Body of pancreas (tissue), 4 donors: ENCODE results near the gene KCNF1. TPM values are rescaled to one million over a fixed set of nuclear protein-coding genes. Genes with fewer than 3 reads are reported as not detected.

Experiments used
- ATAC-seq: fragments of 150-250 bp; one replicate; pipeline ENCODE4 v1.9.1; 2016
- DNase-seq, 4 donors: peaks; one replicate each; pipeline ENCODE4 v3.0.0-alpha.2; 2019
- H3K27ac ChIP-seq, 4 donors: fragments of 200-600 bp; sonication (generic); 1 replicate in 3 of 4; 2 replicates in 1 of 4; pipeline versions ENCODE4 v1.5.1 to v1.6.1; 2016 to 2019; ENCODE audit warnings: mild to moderate bottlenecking in 1 of 4, mixed read lengths in 1 of 4, moderate library complexity in 1 of 4
- H3K27me3 ChIP-seq, 2 donors: fragments of 200-600 bp; sonication (generic); one replicate each; pipeline ENCODE4 v1.6.0; 2016; ENCODE audit warnings: mild to moderate bottlenecking in 1 of 2
- H3K36me3 ChIP-seq, 2 donors: fragments of 200-600 bp; sonication (generic); replicated peaks in 1 of 2; 2 replicates each; pipeline ENCODE4 v1.5.1; 2016; ENCODE audit warnings: low read depth in 2 of 2; ENCODE audit not compliant: insufficient read depth in 1 of 2
- H3K4me1 ChIP-seq: fragments of 200-600 bp; sonication (generic); one replicate; pipeline ENCODE4 v1.6.0; 2016
- H3K4me3 ChIP-seq, 2 donors: fragments of 200-600 bp; sonication (generic); 1 replicate in 1 of 2; 2 replicates in 1 of 2; pipeline ENCODE4 v1.5.1; 2016 to 2019
- H3K9me3 ChIP-seq, 3 donors: fragments of 200-600 bp; sonication (generic); 1 replicate in 2 of 3; 2 replicates in 1 of 3; pipeline ENCODE4 v1.5.1; 2016
- POLR2A ChIP-seq, 3 donors: fragments of 450-650 bp; IDR thresholded peaks; one replicate each; pipeline ENCODE4 v1.6.1; 2016; ENCODE audit warnings: antibody characterized with exemption in 3 of 3, mild to moderate bottlenecking in 2 of 3
- WGBS, 2 donors: methylation state at CpG; one replicate each; pipeline ENCODE4 v1.1.5; 2017; 5-methylcytosine and 5-hydroxymethylcytosine counted together
- intact Hi-C: fragments of 100-400 bp; cut with DNase I; formaldehyde crosslinking; loops from one replicate; pipeline ENCODE4 v1.15.1; 2023
- total RNA-seq, 2 donors: library from RNA; depleted of rRNA; stranded (reverse); fragments of >200 nt; gene quantifications; one replicate each; pipeline ENCODE4 v1.1.0, GENCODE V29; 2016
- TF ChIP-seq, protein P1 (sequence below), 7 experiments: fragments of 450-650 bp in 4 of 7; fragments of 200-600 bp in 3 of 7; sonication (generic) in 3 of 7; IDR thresholded peaks; one replicate each; pipeline ENCODE4 v1.5.1; 2016 to 2019; ENCODE audit warnings: antibody characterized with exemption in 7 of 7

Gene KCNF1
- total RNA-seq, 2 donors from 2014 or later, result 5.3 TPM; not detected in 1

DNA sequence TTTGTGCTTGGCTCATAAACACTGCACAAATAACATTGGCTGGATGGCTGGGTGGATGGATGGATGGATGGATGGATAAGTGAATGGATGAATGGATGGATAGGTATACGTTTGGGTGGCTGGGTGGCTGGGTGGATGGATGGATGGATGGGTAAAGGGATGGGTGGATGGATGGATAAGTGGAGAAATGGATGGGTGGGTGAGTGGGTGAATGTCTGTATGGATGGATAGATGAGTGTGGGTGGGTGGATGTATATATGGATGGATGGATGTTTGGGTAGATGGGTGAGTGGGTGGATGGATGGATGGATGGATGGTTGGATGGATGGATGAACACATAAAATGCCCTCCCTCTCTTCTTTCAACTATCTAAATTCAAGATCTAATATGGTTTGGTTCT, 38.1 kb downstream of the KCNF1 start:
- no peaks in the 10 kb centered on the region for H3K4me1 ChIP-seq
- intact Hi-C loops, result no loop called here
- 44 to 68% methylated on average over 1 of the region's 1 CpG for WGBS, 2 donors
- no peaks in the 10 kb centered on the region for H3K9me3 ChIP-seq
- no peak overlapping the region for H3K27ac ChIP-seq
- DNase-seq (no peak), ATAC-seq (no peak)
- no peaks in the 10 kb centered on the region for H3K27me3 ChIP-seq
- TF ChIP-seq, protein P1, sequence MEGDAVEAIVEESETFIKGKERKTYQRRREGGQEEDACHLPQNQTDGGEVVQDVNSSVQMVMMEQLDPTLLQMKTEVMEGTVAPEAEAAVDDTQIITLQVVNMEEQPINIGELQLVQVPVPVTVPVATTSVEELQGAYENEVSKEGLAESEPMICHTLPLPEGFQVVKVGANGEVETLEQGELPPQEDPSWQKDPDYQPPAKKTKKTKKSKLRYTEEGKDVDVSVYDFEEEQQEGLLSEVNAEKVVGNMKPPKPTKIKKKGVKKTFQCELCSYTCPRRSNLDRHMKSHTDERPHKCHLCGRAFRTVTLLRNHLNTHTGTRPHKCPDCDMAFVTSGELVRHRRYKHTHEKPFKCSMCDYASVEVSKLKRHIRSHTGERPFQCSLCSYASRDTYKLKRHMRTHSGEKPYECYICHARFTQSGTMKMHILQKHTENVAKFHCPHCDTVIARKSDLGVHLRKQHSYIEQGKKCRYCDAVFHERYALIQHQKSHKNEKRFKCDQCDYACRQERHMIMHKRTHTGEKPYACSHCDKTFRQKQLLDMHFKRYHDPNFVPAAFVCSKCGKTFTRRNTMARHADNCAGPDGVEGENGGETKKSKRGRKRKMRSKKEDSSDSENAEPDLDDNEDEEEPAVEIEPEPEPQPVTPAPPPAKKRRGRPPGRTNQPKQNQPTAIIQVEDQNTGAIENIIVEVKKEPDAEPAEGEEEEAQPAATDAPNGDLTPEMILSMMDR (IDR thresholded peaks at IDR 0.05), result no peak
- TF ChIP-seq POLR2A (IDR thresholded peaks at IDR 0.05), result no peak
- H3K4me3 ChIP-seq, result no peak overlapping the region
- no peaks in the 10 kb centered on the region for H3K36me3 ChIP-seq

DNA sequence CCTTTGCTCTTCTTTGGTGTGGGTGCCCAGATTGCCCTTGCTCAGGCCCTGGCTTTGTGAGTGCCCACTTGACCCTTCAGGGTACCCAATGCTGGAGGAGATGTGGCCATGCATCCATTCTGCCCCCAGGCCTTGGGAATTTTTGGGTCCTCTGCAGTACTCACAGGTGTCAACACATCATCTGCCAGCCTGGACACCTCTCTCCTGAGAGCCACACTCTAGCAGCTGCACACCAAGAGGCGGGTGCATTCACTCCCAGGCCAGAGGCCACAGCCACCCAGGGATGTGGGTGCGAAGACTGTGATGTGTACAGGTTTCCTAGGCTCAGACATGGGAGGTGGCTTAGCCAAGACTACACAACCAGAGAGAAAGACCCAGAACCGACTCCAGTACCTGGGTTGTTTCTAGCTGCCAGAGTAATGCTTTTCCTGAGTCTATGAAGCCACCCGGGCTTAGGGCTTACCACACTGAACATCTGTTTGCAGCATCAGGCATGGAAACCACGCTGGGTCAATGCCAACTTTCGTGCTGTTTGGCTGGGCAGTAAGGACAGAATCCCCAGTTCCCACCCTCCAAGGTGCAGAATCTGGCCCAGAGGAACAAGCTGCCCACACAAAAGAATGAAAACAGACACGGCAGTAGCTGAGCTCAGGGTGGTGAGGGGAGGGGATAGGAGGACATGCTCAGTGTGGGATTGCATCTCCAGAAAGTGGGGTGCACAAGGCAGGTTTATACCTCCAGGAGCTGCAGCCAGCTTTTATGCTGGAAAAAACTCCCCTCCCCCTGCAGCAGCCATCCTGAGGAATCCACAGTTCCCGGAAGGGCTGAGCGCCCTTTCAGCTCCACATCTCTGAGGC, 40.1 kb downstream of the KCNF1 start:
- 64 to 67% methylated on average over 6 to 9 of the region's 9 CpGs for WGBS, 2 donors
- no peak for ATAC-seq

GRCh38 chr2:10954416-10954815, 42.7 kb downstream of the KCNF1 start:
- no peak for DNase-seq
- Histone ChIP-seq H3K4me3 (no peak overlapping the region), H3K27me3 (no peaks in the 10 kb centered on the region), H3K27ac (no peak overlapping the region), H3K36me3 (no peaks in the 10 kb centered on the region), H3K9me3 (no peaks in the 10 kb centered on the region), H3K4me1 (no peaks in the 10 kb centered on the region)
- 95 to 97% methylated on average over 2 of the region's 2 CpGs for WGBS, 2 donors
- no peak for ATAC-seq
- intact Hi-C loops, result no loop called here
- TF ChIP-seq POLR2A (IDR thresholded peaks at IDR 0.05), result no peak
- TF ChIP-seq, protein P1 (IDR thresholded peaks at IDR 0.05), result no peak

More for the DNA sequence above, 40.1 kb downstream of the KCNF1 start:
- Histone ChIP-seq H3K27me3 (no peaks in the 10 kb centered on the region), H3K27ac (no peak overlapping the region), H3K36me3 (no peaks in the 10 kb centered on the region), H3K4me1 (no peaks in the 10 kb centered on the region), H3K4me3 (no peak overlapping the region), H3K9me3 (no peaks in the 10 kb centered on the region)
- TF ChIP-seq POLR2A (IDR thresholded peaks at IDR 0.05), result no peak
- TF ChIP-seq, protein P1 (IDR thresholded peaks at IDR 0.05), result no peak
- intact Hi-C loops, result no loop called here
- no peak for DNase-seq

DNA sequence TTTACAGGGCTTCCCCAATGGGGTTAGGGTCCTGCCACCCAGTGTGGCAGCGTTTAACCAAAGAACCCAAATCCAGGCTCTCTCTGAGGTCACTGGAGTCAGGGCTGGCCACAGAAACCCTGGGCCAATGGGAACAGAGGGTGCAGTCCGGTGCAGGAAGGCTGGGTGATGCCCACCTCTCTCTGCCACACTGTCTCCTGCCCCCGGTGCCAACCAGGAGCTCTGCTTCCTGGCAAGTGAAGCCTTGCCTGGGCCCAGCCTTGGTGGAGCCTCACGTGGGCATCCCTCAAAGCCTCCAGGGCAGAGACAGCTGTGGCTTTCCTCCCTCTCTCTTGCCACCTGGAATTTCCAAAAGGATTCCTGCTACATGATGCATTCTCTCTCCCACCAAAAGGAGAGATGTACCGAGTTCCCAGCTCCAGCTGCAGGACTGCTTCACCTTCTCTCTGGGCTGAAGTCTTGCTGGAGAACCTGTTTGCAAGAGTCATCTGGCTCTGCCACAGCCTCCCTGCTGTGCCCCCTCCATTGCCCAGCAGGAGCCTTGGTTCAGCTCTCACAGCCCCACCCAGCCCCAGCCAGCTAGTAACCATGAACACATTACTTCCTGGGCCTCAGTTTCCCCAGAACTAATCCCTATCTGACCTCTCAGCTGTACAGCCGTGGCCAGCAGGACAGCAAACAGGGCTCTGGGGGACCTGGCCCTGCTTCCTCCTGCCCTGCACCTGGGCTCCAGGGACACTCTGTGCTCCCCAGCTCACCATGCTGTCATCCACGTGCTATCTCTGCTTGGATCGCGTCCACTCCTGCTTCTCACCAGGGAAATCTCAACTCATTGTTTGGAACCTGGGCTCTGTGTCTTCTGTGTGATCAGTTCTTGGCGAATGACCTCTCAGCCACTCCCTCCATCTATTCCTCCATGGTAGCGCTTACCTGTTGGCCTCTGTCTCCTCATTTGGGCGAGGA, 43.4 kb downstream of the KCNF1 start:
- WGBS, 2 donors, result 83 to 88% methylated on average over 8 to 12 of the region's 12 CpGs
- TF ChIP-seq POLR2A (IDR thresholded peaks at IDR 0.05), result no peak
- TF ChIP-seq, protein P1 (IDR thresholded peaks at IDR 0.05), result no peak
- intact Hi-C loops, result no loop called here

More for the DNA sequence above, 43.4 kb downstream of the KCNF1 start:
- H3K36me3 ChIP-seq, result no peaks in the 10 kb centered on the region
- ATAC-seq (no peak), DNase-seq (no peak)
- no peak overlapping the region for H3K27ac ChIP-seq
- H3K4me3 ChIP-seq, result no peak overlapping the region
- no peaks in the 10 kb centered on the region for H3K4me1 ChIP-seq
- H3K27me3 ChIP-seq, result no peaks in the 10 kb centered on the region
- H3K9me3 ChIP-seq, result no peaks in the 10 kb centered on the region
